NCI-H1105 (cell line): Measurements from ENCODE around the gene NKAIN2.
"Not testable (repeated sequence)": the region's sequence is repeated elsewhere in the genome, so short reads cannot be mapped to it uniquely, and the experiment has no call there.

Experiments
- DNase-seq: peaks from one replicate; lab custom pipeline; 2025; lab: John Stamatoyannopoulos, UW

NKAIN2 gene

DNA sequence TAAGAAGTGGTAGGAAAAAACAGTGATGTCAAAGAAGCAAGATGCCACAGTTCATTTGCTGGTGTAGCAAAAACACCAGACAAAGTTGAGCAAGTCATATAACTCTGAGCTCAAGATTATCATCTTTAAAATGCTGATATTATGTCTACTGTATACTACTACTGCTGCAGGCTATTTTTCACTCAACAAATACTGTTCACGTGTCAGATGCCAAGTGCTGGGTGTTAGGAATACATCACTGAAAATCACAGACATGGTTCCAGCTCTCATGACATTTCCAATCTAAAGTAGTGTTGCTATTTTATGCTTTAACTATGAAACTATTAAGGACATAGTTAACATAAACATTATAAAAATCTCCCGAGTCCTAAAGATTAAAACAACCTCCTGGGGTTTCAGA lies 163.0 kb downstream of the NKAIN2 start:
- no peak for DNase-seq

DNA sequence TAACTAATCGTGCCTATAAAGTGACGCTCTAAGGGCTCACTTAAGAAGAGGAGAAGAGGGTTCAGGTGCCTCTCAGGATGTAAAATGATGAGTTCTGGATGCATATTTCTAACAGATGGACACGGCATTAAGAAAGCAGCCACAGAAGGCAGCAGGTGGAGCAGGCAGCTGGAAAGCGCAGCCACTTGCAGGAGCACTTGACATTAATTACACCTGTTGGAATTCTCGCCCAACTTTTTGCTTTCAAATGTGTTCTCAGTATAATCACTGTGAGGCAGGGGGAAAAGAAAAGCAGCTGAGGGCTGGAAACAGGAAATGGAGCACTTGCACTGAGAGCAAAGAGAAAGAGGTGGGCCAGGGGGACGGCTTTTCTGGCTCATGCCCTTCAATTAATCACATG lies 164.2 kb downstream of the NKAIN2 start:
- DNase-seq: peak; percentile 97

- DNase-seq: no peak
Measured at GRCh38 chr6:123972600-123973294, 169.1 kb downstream of the NKAIN2 start.

DNA sequence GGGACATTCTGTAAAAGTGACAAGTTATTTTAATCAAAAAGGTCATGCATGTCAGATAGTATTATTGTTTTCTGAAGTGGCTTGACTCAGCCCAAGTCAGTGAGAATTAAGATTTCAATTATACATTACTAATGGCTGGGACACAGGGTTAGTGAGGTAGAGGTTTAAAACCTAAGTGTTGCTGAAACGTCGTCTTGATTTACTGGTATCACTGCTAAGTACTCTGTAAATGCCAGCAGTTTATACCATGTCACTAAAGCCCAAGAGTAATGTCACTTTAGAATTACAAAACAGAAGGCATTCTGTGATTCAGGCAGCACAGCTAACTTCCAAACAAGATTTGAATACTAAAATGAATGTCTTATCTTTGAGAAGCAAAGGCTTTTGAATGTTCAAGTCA lies 176.6 kb downstream of the NKAIN2 start:
- no peak for DNase-seq

DNA sequence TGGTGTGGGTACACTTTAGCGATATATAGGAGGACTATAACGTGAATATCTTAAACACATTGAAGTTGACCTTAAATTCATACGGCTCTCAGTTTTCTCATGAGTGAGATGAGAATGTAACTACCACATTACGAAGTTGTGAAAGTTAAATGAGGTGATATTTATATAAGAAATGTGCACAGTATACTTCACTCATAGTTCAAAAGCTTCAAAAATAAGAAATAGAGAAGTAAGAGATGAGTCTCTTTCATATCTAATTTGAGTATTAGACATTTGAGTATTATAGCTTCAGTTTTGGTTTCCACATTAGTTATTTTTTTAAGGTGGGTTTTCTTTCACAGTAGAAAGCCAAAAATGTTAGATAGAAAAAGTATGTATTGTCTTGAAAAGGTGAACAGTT lies 183.3 kb downstream of the NKAIN2 start:
- DNase-seq: no peak

DNA sequence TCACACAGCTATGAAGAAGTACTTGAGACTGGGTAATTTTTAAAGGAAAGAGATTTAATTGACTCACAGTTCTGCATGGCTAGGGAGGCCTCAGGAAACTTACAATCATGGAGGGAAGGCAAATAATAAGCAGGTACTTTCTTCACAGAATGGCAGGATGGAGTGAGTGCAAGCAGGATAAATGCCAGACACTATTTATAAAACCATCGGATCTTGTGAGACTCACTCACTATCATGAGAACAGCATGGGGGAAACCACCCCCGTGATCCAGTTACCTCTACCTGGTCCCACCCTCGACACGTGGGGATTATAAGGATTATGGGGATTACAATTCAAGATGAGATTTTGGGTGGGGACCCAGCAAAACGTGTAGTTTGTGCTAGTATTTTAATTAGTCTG lies 186.3 kb downstream of the NKAIN2 start:
- not testable (repeated sequence) for DNase-seq

DNA sequence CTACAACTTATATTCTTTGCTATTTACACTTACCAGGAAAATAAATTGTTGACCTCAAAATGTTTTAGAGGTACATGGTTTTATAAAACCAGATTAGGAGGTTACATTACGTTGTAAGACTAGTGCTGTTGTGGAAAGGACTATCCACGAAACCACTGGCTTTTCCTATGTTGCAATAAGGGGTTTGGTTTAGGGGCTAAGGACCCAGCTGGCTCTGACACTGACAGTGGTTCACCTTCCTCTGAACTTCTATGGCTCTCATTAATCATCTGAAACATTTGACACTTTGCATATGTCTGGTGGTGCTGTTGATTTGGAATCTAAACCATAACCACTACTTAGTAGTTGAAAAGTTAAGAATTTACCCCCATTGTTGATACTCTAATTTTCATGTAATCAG lies 186.7 kb downstream of the NKAIN2 start:
- DNase-seq: no peak

DNA sequence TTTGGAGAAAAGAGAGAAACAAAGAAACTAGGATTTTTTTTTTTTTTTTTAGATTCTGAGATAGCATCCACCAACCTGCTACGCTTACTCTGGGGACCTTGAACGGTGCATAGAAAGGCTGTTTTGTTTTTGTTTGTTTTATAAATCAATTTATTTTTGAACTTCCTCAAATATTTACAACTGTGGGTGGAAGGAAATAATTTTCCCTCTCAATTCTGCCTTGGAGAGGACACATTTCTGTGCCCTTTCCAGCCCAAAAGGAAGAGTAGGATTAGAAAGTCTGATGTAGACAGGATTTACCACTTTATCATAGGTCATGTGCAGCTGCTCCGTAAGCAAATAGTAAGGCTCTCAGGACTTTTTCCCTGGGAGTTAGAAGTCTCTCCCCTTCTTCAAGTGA lies 190.5 kb downstream of the NKAIN2 start:
- peak; percentile 49 for DNase-seq

- no peak for DNase-seq
Measured at GRCh38 chr6:123994891-123995635, 191.4 kb downstream of the NKAIN2 start.

DNA sequence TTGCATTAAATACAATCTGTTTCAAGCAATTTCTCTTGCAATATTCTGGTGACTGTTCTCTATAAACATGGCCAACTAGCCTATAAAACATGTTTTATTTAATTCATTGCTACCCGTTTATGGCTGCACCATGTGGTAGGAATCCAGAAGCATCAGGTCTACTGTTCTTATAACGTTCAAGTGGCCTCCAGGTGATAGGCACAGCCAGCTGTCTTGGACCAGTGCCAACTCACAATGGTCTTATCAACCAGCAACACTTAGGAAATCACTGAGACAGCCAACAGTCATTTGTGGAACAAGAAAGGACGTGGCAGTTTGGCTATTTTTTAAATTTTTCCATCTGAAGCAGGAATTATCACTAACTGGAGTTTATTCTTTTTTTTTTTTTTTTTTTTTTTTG lies 193.6 kb downstream of the NKAIN2 start:
- DNase-seq: peak; percentile 97

DNA sequence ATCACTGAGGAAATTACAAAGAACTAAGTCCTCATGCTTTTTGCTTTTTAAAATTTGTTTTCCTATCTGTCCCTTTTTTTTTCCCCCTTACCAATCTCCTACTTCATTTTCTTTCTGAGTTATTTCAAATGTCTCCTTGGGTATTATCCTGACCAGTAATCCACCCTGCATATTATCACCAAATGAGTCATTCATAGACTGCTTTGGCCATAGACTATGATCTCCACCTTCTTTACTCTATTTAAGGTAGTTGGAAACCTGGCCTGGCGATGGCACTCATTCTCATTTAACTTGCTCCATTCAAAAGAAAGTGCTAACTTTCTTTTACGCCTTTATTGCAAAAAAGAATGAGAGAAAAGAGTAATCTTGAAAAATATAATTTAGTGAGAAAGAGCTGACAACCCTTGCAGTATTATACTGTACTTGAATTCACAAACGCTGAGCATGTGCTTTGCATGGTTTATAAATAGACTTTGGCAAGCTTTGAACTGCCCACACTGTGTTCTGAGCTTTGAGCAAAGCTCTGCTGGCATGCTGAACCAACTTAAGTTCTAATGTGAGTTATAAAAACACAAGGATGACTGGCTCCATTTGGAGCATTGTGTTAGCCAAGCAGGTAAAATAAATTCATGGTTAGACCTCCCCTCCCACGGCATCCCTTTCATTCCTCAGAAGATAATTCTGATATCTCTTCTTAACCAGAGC lies 198.9 kb downstream of the NKAIN2 start:
- no peak for DNase-seq

- DNase-seq: no peak
Measured at GRCh38 chr6:124007266-124007665, 203.6 kb downstream of the NKAIN2 start.

DNA sequence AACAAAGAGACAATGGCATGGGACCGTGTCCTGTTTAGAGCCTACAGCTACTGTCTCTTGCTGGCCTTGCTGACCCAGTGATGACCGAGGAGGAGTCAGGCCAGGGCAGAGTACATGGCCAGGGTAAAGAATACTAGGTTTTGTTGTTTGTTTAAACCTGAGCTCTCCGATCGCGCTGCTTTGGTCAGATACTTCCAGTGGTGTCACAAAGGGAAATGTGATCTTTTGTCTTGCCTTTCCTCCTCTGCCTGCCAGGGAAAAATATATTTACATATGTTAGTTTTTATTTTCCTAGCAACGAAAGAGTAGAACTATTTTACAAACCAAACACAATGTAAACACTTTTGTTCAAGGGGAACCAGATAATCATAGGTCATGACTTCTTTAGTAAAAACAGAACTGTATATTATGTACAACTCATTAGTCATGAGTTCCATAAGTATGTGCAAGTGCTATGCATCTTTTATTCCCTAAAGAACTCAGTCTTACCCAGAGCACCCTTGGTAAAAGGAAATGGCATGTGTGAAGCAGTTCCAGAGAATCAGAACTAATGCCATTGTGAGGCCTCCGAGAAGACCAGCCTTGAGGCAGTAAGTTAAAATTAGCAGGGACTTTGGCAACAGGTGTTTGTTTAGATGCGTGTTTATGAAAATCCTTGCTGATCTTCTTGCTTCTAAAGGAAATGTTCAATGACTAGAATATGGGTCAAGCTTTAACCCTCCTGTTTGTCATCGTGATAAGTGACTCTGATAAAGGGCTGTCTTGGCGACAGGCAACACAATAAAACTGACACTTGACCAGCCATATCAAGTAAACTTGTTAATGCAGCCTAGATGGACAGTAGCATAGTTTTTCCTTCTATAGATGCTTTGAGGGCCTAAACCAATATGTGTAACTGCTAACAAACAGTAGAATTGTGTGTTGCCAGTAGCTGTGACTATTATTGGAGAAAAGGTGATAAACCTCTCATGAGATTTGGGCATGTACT lies 204.6 kb downstream of the NKAIN2 start:
- DNase-seq: no peak

DNA sequence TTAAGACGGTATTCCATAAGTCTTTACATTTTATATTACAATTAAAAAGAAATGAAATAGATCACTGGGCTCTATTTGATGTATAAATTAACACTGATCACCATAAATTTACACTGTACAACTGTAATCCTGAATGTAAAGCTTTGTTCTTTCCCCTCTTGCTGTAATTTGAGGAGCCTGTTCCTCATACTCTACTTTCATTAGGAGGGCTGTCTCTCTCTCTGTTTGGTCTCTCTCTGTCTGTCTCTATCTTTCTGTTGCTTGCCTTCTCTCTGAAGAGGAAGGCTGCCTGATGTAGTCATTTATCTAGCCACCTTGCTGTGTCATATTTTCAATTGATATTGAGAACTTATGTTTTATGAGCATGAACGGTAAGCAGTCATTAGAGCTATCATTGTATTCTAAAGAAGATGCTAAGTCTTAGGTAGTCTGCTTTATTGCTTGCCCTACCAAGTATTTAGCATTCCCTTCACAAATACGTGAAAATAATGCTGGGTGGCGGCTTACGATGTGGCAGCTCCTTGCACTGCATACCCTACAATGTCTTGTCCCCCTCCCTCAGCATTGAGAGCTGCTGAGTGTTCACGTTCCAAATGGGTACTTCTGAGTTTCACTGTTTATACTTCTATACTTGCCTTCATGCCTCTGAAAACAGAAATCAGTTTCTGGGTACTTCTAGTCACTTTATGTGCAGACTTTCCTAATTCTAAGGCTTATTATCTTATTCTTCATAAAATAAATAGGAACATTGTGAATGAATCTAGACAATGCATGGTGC lies 205.5 kb downstream of the NKAIN2 start:
- no peak for DNase-seq

GRCh38 chr6:124010574-124010973 lies 206.9 kb downstream of the NKAIN2 start:
- no peak for DNase-seq

DNA sequence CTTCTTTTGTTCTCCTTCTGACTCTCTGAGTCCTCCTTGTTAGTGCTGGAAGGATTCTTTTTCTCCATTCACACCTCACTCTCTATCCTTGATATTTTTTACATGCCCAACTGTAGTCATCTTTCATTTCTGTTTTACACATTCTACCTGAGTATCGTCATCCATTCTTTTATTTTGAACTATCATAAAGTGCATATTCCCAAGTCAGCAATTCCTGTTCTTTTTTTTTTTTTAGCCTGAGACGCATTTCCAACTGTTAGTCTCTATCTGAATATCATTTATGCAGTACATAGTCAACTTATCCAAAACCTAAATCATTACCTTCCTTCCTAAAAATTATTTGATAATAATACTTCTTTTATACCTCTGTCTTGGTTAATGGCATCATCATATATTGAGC lies 207.5 kb downstream of the NKAIN2 start:
- DNase-seq: no peak

- DNase-seq: not testable (repeated sequence)
Measured at GRCh38 chr6:124022051-124022450, 218.4 kb downstream of the NKAIN2 start.

DNA sequence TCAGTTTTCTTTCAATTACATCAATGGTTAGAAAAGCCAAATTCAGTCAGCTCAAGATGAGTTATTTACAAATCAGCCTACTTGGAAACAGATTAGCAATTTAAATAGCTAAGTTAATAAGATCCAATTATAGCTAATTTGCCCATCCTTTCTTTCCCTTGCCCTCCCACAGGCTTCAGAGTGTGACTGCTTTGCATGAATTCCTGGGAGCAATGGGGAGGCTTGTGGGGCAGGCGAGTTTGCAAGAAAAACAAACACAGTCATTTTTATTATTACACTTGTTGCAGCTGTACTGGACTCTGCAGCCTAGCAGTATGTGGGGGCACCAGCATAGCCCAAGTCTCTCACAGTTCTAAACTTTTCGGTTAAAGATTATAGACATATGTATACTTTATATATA lies 219.0 kb downstream of the NKAIN2 start:
- peak; percentile 40 for DNase-seq

- DNase-seq: no peak
Measured at GRCh38 chr6:124026694-124027093, 223.0 kb downstream of the NKAIN2 start.

DNA sequence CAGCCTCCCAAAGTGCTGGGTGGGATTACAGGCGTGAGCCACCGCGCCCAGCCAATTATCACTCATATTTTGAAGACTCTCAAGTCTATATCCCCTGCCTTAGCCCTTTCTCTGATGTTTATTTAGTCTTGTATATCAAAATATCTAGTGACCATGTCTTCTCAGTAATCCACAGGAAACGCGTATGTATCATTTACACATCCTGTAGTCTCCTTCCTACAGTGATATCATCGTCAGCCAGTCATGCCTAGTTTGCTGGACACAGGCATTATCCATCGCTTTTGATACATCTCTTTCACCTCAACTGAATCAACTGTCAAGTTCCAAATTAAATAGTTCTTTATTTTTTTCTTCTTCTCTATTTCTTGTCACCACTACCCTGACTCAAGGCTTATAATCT lies 223.7 kb downstream of the NKAIN2 start:
- DNase-seq: no peak

GRCh38 chr6:124028117-124028516 lies 224.5 kb downstream of the NKAIN2 start:
- peak; percentile 56 for DNase-seq
